Measurements from ENCODE around the gene RMI2.

The RMI2 gene

DNA sequence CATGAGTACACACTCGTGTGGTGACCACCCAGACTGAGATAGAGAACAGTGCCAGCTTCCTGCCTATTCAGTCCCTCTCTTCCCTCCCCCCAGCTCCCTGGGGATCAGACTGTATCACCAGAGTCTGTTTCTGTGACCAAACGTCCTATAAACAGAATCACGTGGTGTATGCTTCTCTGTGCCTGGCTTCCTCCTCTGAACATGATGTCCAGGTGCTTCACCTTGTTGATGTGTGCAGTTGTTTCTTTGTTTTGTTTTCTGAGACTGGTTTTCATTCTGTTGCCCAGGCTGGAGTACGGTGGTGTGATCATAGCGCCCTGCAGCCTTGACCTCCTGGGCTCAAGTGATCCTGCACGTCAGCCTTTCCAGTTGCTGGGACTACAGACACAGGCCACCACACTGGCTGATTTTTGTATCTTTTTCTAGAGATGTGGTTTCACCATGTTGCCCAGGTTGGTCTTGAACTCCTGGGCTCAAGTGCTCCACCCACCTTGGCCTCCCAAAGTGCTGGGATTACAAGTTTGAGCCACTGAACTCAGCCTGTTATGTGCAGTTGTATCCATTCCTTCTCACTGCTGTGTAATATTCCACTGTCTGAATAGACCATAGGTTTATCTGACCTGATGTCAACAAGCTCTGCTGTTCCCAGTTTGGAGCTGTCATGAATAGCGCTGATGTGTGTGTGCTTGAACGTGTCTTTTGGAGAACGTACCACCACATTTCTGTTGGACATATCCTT is 35.2 kb upstream of the RMI2 start:
- no peak for DNase-seq (ENCODE audit: low read depth, low spot score)

GRCh38 chr16:11310634-11310977 is 34.7 kb upstream of the RMI2 start:
- DNase-seq (ENCODE audit: low read depth, low spot score), result no peak

DNA sequence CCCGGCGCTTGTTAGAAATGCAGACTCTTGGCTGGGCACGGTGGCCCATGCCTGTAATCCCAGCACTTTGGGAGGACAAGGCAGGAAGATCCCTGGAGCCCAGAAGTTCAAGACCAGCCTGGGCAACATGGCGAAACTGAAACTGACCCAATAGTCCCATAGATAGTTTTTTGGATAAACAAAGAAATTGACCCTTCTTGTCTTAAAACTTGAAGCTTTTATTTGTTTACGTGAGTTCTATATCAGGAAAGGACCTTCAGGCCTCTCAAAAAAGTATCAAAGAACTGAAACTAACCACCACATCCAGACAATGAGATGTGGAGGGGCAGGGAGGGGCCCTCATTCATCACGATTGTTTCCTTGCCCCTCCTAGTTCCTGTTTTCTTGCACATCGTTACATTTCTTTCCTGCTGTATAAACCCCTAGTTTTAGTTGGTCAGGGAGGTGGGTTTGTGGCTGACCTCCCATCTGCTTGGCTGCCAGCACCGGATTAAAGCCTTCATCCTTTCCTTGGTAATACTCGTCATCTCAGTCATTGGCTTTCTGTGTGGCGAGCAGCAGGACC is 34.2 kb upstream of the RMI2 start:
- DNase-seq (ENCODE audit: low read depth, low spot score), result no peak

DNA sequence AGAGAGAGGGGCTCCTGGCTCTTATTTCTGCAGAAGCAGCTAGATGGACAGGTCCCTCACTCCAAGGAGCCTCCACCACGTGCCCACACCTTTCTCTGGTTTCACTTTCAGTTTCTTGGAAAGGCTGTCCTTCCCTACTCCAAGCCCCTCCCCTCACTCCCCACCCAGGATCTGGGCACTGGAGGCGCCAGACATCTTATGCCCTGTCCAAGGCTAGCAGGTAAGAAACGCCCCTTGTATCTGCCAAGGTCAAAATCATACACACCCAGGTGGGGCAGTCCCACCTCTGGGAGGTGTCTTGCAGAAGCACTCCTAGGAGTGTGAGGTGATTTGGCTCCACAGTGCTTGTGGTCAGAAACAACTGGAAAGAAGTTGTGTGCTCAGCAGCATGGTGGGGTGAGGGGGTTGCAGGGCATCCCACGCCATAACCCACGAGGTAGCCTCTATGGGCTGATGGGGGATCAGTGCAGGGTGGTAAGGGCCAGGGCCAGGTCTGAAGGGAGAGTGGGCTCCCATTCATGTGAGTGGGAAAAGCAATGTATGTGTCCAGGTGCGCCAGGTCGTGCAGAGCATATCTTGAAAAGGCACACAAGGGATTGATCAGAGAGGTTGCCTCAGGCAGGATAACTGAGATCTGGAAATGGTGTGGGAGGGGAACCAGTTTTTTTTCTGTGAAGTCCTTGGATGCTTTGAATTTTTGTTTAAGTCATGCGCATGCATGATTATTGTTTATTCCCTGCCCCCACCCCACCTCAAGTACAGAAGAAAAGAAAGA is 32.4 kb upstream of the RMI2 start:
- DNase-seq (ENCODE audit: low read depth, low spot score), result no peak

DNA sequence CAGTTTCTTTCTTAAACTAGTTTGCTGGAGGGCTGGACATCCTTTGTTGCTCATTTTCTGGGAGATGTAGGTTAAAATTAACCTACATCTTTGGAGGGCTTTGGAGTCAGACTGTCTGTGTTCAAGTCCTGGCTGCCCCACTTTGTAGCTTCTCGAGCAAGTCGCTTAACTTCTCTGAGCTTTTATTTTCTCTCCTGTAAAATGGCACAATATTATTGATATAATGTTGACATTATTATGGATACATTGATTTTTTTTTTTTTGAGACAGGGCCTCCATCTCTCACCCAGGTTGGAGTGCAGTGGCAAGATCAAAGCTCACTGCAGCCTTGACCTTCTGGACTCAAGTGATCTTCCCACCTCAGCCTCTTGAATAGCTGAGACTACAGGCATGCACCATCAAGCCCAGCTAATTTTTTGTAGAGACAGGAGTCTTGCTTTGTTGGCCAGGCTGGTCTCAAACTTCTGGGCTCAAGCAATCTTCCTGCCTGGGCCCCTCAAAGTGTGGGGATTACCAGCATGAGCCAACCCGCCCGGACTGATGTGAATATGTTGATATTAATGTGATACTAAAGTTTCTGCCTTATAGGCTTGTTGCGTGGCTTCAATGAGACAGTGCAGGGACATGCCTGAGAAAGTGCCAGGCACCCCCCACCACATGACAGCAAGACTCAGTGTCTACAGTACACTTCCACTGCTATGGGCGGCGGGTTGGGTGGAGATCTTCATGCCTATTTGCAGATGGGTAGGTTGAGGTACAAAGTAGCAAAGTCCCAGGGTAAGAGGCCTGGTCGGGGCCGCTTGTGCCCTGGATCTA is 31.6 kb upstream of the RMI2 start:
- no peak for DNase-seq (ENCODE audit: low read depth, low spot score)

GRCh38 chr16:11314309-11314894 is 30.9 kb upstream of the RMI2 start:
- DNase-seq (ENCODE audit: low read depth, low spot score), result no peak

GRCh38 chr16:11315510-11315909 is 29.7 kb upstream of the RMI2 start:
- no peak for DNase-seq (ENCODE audit: low read depth, low spot score)

DNA sequence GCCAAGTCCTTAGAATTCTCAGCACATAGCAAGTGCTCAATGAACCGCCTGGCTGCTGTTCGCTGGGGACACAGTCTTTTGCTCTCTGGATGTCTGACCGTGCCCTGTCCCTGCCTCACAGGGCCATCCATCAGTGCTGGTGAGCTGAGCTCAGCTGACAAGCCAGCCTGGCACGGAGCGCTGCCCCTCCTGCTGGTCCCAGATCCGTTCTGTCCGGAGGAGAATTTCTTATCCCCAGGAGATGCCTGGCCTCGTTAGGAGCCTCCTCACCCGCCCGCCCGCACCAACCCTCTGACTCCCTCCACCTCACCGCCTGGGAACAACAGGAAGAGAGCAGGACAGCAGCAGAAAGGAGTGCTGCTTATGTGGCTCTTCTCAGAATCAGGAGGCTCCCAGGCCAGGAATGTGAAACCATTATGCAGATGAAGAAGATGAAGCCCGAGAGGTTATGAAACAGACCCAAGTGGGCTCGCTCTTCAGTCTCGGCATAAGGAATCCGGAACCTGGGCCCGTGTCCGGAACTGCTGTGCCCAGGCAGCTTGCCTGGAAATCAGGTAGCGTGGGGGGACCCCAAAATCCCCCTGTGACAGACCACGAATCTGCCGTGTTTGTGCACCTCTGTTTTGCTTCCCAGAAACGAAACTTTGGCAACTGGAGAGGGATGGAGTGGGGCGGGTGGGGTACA is 28.8 kb upstream of the RMI2 start:
- no peak for DNase-seq (ENCODE audit: low read depth, low spot score)

- no peak for DNase-seq (ENCODE audit: low read depth, low spot score)
These were observed 26.4 kb upstream of the RMI2 start for GRCh38 chr16:11318817-11319216.

DNA sequence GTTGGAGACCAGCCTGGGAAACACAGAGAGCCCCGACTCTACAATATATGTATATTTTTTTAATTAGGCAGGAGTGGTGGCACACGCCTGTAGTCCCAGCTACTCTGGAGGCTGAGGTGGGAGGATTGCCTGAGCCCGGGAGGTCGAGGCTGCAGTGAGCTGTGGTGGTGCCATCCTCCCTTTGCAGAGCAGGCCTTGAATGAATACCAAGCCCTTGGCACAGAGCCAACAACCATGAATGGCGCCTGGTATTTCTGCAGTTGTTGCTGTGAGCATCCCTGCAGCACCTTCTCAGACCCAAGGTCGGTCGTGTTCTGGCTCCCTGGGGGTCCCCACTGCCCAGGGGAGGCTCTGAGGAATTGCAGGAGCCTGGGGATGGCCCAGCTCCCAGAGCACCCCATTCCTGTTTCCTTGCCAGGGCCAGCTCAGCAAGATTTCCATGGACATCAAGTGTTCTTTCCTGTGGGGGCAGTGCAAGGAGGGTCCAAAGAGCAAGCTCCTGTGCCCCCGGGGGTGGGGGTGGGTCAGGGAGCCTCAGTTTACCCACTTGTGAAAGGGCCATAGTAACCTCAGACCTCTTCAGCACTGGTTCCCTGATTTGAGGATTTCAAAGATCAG is 25.6 kb upstream of the RMI2 start:
- no peak for DNase-seq (ENCODE audit: low read depth, low spot score)

DNA sequence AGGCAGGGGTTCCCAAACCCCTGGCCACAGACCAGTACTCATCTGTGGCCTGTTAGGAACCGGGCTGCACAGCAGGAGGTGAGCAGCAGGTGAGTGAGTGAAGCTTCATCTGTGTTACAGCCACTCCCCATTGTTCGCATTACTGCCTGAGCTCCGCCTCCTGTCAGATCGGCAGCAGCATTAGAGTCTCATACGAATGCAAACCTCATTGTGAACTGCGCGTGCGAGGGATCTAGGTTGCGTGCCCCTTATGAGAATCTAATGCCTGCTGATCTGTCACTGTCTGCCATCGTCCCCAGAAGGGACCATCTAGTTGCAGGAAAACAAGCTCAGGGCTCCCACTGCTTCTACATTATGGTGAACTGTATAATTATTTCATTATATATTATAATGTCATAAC is 25.1 kb upstream of the RMI2 start:
- DNase-seq (ENCODE audit: low read depth, low spot score), result no peak

- no peak for DNase-seq (ENCODE audit: low read depth, low spot score)
These were observed 23.6 kb upstream of the RMI2 start for GRCh38 chr16:11321662-11322061.

- no peak for DNase-seq (ENCODE audit: low read depth, low spot score)
These were observed 22.4 kb upstream of the RMI2 start for GRCh38 chr16:11322823-11323222.

DNA sequence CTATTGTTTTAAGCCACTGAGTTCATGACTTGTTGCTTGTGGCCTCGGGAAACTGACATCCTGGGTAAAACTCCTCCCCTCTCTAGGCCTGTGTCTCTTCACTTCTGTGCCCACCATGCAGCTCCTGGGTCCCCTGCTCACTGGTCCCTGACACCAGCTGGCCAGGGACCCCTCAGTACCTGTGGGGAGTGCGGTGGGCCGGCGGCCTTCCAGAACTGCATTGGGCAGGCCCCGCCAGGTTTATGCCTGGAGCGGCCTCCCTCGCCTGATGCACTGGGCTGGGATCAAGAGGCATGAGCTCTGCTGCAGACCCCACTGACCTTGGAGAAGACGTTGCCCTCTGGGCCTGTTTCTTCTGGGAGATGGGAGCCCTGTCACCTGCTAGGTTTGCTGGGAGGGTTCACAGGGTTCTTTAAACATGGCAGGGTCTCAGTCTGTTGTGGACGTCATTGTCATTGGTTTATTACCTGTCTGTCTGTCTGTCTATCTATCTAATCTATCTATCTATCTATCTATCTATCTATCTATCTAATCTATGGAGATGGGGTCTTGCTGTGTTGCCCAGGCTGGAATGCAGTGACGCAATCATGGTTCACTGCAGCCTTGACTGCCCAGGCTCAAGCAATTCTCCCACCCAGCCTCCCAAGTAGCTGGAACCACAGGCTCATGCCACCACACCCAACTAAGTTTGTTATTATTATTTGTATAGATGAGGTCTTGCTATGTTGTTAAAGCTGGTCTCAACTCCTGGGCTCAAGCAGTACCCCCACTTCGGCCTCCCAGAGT is 21.5 kb upstream of the RMI2 start:
- DNase-seq (ENCODE audit: low read depth, low spot score), result no peak

DNA sequence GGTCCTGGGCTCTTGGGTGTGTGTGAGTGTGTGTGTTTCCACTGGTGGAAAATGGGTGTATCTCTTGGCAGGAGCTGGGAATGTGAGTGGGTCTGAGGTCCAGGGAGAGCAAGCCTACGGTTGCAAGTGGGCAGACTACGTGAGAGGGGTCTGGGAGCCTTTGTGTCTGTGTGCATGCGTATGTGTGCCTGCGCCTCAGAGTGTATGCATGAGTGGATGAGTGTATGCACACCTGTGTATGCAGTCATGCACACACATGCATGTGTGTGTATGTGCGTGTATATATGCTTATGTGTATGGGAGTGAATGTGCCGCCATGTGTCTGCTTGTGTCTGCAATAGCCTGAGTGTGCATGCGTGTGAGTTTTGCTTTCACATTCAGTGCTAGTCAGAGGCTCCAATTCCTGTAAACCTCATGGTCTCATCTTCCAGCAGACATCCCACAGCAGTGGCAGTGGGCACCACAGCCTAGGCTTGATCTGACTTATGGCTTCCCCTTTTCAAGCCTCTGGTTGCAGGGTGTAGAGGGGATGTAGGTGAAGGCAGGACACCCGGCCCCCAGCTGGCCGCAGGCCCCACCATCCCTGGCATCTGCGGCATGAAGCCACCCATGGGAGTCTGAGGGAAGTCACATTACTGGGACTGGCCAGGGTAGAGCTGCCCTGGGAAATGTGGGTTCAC is 19.7 kb upstream of the RMI2 start:
- no peak for DNase-seq (ENCODE audit: low read depth, low spot score)

DNA sequence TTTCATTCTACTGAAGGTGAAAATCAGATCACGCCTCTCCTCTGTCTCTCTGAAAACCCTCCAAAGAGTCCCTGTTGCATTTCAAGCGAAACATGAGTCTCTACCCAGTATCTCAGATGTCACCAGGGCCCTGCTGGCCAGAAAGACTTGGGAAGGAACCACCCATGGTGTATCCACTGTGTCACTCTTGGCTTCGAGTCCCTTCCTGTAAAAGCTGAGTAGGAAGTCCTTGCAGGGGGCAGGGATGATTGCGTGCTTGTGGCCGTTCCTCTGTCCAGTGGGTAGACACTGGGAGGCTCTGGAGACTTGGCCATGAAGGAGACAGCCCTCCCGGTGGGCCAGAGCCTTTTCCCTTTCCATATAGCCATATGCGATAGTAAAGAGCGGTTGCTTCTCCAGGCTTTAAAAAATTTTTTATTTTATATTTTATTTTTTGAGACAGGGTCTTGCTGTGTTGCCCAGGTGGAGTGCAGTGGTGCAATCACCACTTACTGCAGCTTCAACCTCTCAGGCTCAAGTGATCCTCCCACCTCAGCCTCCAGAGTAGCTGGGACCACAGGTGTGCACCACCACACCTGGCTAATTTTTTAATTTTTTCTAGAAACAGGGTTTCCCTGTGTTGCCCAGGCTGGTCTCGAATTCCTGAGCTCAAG is 19.0 kb upstream of the RMI2 start:
- DNase-seq (ENCODE audit: low read depth, low spot score), result no peak

GRCh38 chr16:11326737-11327276 is 18.5 kb upstream of the RMI2 start:
- no peak for DNase-seq (ENCODE audit: low read depth, low spot score)

Measured in activated naive CD8-positive, alpha-beta T cell treated with anti-CD3 and anti-CD28 coated beads, Interleukin-2, amount 50 U/mL, for 16 hours (primary cell).